AG09319 (cell line): ENCODE results near the gene SLC24A4.
A peak's percentile ranks its signal among the peaks of the same experiment; 100 is the strongest.

Experiments
- DNase-seq: peaks from one replicate; pipeline ENCODE4 v3.0.0-alpha.2; 2010; ENCODE audit warnings: low read depth; ENCODE audit errors: extremely low read depth
- TF ChIP-seq, protein P1 (sequence below): IDR thresholded peaks from 2 replicates; pipeline ENCODE4 v1.5.1; 2011; ENCODE audit warnings: low read depth, mild to moderate bottlenecking, inconsistent platforms, low read length, moderate library complexity

The SLC24A4 gene

DNA sequence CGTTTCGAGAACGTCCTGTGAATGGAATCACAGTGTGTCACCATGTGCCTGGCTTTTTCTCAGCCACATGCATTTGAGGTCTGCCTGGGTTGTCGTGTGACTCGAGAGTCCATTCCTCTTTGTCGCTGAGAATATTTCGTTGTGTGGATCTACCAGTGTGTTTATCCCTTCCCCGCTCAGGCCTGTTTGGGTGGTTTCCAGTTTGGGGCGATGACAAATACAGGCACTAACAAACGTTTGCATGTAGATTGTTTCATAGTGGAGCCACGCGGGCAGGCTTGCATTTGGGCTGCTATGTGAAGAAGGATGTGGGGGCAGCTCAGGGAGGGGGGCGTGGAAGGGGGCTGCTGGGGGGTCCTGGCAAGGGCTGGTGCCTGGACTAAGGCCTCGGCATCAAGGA is 204.8 kb downstream of the SLC24A4 start:
- TF ChIP-seq, protein P1, sequence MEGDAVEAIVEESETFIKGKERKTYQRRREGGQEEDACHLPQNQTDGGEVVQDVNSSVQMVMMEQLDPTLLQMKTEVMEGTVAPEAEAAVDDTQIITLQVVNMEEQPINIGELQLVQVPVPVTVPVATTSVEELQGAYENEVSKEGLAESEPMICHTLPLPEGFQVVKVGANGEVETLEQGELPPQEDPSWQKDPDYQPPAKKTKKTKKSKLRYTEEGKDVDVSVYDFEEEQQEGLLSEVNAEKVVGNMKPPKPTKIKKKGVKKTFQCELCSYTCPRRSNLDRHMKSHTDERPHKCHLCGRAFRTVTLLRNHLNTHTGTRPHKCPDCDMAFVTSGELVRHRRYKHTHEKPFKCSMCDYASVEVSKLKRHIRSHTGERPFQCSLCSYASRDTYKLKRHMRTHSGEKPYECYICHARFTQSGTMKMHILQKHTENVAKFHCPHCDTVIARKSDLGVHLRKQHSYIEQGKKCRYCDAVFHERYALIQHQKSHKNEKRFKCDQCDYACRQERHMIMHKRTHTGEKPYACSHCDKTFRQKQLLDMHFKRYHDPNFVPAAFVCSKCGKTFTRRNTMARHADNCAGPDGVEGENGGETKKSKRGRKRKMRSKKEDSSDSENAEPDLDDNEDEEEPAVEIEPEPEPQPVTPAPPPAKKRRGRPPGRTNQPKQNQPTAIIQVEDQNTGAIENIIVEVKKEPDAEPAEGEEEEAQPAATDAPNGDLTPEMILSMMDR = no peak
- DNase-seq = no peak

DNA sequence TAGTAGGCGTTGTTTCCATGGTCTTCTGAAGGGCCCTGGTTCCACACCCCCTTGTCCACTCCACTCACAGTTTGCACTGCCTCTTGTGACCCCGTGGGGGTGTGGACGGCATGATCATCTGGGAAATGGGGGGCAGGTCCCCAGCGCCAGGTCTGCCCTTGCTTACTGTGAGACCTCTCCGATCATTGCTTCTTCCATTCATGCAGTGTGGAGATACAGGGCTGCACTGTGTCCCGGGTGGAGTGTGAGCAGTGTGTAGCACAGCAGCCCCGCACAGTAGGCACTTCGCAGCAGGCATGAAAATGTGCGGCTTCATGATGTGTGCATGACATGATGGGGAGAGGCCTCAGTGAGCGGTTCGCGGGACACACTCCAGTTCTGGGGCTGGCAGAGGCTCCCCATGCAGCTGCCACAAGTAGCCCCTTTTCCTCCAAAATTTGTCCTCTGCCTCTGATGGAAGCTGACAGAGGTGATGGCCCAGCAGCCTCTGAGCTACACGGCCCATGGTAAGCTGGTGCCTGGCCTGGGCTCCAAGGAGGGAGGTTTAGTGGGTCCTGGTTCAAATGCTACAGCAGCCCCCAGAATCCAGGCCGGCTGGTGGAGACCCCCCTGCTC is 205.6 kb downstream of the SLC24A4 start:
- TF ChIP-seq, protein P1 = no peak

DNA sequence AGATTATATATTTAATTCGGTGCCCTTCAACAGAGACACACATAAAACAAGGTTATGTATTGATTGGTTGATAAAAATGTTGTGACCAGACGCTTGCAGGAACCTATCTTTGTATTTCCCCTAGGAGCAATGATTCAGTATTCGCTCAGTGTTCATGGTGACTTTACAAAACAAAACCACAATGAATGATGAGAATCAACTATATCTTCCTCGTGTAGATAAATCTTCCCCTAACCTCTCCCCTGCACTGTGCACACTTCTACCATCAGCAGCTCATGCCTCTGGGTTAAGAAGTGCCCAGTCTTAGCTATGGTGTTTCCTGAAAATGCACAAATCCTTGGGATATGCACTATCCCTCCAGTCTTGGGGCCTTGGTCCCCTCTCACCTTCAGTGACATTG is 206.9 kb downstream of the SLC24A4 start:
- DNase-seq = no peak
- TF ChIP-seq, protein P1 = no peak

More for the DNA sequence above, 205.6 kb downstream of the SLC24A4 start:
- DNase-seq = no peak

DNA sequence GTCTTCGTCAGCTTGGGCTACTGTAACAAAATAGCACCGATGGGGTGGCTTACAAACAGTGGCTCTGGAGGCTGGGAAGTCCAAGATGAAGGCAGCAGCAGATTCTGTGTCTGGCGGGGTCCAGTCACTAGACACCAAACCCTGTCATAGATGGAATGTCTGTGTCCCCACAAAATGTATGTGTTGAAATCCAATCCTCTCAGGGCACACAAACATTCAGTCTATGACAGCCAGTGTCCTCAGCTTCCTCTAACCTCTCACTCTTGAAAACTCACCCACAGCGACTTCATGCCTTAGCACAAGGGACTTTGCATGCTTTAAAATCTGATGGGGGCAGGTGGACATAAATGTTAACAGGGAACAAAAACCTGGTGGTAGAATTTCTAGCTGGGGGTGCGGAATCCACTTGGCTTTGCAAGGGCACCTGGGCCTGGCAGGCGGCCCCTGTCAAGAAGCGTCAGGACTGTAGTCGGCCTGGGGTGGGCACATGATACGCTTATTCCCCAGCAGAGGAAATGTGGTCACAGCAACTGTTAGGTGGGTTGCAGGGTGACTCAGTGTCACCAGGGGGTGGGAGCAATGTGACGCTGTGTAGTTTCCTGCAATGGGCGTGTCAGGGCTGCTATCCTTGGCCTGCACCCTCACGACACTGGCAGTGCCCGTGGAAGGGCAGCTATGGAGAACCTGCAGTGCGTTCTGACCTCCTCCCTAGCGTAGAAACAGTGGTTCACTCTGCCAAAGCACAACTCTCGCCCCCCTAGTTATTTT is 208.3 kb downstream of the SLC24A4 start:
- TF ChIP-seq, protein P1 = no peak
- no peak for DNase-seq

DNA sequence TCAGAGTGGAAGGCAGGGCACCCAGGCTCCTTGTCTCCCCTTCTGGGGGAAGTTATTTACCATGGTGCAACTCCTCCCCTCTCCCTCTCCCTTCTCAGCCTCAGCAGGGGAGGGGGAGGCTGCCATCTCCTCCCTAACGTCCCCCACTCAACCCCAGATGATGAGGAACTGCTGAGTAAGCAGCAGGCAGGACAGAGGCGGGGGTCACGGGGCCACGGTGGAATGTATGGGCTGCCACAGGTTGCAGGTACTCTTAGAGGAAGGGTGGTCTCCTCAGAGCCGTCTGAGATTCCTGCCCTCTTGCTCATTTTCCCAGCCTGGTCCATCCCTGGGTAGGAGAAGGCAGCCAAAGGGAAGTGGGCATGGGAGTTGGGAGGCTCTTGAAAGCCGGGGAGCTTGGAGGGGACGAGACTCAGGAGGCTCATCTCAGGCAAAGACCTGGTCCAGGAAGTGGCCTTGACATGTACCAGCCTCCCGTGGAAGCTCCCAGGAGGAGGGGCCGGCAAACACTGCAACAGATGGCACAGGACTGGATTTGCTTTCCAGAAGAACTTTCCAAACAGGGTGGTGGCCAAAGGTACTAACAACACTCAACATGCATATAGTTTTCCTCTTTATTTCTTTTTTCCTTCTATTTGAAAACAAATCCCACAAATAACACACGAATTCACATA is 209.7 kb downstream of the SLC24A4 start:
- TF ChIP-seq, protein P1 = no peak
- DNase-seq = no peak

DNA sequence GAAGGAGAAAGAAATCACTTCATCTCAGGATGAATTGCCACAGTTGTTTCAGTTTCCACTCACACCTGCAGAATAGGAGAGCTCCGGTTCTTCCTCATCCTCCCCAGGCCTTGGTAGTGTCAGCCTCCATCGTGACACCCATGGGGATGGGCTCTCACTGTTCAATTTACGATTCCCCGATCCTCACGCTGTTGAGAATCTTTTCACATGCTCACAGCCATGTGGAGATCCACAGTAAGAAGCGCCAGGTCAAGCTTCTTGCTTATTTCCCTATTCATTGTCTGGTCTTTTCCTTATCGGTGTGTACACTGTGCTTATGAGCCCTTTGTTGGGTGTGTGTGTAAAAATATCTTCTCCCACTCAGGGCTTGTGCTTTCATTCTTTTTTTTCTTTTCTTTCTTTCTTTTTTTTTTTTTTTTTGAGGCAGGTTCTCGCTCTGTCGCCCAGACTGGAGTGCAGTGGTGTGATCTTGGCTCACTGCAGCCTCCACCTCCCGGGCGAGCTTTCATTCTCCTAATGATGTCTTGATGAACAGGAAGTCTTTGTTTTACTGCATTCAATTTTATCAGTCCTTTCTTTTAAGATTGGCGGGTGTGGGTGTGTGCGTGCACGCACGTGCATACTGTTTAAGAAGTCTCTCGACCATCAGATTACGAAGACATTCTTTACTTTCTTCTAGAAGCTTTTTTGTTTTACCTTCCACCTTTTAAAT is 212.1 kb downstream of the SLC24A4 start:
- TF ChIP-seq, protein P1 = no peak
- no peak for DNase-seq

DNA sequence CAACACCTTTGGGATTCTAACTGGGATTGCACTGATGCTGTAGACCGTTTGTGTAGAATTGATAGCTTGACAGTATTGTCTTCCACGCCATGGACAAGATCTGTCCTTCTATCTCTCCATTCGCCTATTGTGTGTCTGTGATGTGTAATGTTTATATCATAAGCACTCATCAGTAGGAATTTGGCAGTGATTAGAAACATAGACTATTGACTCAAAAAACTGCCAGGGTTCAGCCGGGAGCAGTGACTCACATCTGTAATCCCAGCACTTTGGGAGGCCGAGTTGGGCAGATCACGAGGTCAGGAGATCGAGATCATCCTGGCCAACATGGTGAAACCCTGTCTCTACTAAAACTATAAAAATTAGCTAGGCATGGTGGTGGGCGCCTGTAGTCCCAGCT is 213.3 kb downstream of the SLC24A4 start:
- DNase-seq = peak; percentile 61
